Activated naive CD4-positive, alpha-beta T cell treated with anti-CD3 and anti-CD28 coated beads, Interleukin-2, amount 50 U/mL, for 16 hours (primary cell): ENCODE results near the gene SMG6.
A peak's percentile ranks its signal among the peaks of the same experiment; 100 is the strongest.
"Not testable (repeated sequence)": the region's sequence is repeated elsewhere in the genome, so short reads cannot be mapped to it uniquely, and the experiment has no call there.

ENCODE experiments used
- DNase-seq: peaks from one replicate; pipeline ENCODE4 v3.0.0-alpha.2; 2020

SMG6 gene

DNA sequence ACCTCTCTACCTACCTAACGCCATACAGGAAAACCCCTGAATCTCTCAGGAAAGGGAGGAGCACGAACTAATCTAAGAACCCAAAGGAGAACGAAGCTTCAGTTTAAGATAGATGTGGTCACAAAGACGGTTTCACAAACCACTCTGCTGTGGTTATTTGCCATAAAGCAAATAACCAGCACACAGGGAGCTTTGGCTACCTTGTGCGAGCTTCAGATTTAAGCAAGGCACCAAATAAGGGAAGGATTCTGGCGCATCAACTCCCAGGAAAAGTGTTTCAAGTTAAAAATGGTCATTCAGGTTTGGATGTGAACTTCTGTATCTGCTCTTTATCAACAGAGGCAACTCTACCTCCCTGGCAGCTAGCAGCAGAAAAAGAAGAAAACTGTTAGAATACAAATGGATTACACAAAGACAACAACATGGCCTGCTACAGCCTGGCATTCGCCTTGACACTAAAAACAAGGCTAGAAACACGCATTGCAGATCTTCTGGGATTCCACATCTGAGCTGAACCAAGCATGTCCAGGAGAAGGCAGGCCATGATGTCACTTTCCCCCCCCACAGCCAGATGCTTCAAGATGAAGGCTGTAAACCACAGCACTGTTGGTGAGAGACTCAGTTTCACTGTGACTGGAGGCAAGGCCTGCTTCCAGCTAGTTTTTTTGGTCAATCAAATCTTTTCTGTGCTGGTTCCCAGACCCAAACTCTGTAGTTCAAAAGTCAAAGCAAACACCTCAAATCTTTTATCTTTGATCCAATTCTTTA is 43.6 kb downstream of the SMG6 start:
- DNase-seq: peak; percentile 69

GRCh38 chr17:2258830-2259229 is 44.8 kb downstream of the SMG6 start:
- not testable (repeated sequence) for DNase-seq

DNA sequence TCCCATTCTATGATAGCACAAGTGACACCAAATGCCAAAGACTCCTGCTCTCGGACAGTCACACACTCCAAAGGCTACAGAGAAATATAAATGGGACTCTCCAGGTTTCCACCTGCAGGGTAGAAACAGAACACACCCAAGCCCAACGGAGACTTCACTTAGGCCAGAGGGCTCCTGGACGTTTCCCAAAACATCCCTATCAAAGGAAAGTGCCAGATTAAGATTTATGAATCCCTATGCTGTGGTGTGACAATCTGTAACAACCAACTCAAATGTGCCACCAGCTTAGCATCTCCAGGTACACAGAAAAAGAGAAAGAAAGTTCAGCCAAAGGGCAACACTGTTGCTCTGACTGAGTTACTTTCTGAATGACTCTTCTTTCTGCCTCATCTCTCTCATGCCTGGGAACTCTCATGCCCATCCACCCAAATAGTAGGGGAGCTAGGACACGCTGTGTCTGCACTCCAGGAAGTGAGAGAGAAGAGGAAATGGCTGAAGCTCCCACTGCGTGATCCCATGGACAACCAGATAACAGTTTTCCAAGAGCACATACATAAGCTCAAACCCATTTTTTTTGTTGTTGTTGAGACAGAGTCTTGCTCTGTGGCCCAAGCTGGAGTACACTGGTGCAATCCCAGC is 49.7 kb downstream of the SMG6 start:
- peak; percentile 35 for DNase-seq

GRCh38 chr17:2253362-2253761 is 50.2 kb downstream of the SMG6 start:
- DNase-seq: no peak

- no peak for DNase-seq
Observed at GRCh38 chr17:2251098-2251497, 52.5 kb downstream of the SMG6 start.

- peak; percentile 38 for DNase-seq
Observed at GRCh38 chr17:2250140-2251095, 53.2 kb downstream of the SMG6 start.

DNA sequence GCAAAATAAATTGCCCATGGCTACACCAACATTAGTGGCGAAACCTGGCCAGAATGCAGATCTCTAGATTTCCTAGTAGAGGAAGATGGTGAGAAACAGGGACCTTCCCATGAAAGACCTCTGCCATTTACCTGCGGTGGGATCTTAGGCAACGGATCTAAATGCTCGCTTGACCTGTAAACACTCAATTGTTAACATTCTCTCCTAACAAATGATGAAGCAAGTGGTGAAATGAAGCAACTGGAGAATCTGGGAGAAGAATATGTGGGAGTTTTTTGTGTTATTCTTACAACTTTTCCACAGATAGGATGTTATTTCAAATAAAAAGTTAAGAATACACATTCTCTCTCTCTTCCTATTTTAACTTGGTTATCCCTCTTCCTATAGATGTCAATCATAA is 56.6 kb downstream of the SMG6 start:
- DNase-seq: no peak

DNA sequence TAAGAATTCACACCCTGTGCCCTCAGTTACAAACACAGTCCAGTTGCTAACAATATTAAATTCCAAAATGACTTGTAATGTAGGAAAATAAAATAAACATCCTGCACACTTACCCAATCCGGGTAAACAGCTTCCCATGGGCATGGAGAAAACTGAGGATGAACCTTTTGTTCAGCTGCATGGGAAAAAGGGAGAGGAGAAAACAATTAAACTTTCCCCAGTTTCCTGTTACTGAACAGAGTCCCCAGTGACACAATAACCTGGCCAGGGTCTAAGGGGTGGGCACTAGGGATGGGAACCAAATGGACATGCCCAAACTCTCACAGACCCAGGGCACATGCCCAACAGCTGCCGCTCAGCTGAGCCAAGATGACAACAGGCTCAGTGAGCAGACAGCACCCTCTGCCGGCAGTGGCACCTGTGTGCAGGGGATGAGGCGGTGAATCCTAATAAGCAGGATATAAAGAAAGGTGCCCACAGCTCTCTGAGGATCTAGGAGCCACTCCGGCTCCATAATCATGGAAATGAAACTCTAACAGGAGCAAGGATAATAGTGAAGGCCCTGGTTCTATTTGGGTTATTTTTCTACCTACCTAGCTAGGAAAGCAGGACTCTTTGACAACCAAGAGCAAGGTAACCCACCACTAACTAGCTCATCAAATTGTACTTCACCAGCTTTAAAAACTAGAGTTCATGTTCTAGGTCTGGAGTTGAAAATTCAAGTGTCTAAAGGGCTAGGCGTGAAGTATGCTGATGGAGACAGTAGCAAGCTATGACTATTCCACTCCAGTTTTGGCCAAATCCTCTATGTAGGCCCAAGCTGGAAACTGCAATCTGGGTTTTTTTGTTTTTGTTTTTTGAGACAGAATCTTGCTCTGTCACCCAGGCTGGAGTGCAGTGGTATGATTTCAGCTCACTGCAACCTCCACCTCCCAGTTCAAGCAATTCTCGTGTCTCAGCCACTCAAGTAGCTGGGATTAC is 58.8 kb downstream of the SMG6 start:
- peak; percentile 84 for DNase-seq

DNA sequence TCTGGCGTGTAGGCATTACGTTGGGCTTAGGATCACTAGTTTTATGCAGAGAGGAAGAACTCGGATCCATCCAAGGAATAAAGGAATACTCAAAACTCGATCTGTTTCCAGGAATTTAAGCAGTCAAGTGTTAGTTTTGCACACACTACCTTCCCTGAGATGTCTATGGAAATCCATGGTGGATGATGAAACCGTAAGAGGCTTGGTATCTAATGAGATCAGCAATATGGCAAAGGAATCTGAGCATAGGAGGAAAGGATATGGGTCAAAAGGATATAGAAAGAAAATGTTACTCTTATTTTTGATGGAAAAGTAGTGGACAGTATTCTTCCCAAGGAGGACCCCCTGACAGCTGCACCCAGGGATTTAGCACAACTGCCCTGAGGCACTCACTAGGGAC is 59.6 kb downstream of the SMG6 start:
- DNase-seq: no peak

- no peak for DNase-seq
Observed at GRCh38 chr17:2241823-2242222, 61.8 kb downstream of the SMG6 start.

DNA sequence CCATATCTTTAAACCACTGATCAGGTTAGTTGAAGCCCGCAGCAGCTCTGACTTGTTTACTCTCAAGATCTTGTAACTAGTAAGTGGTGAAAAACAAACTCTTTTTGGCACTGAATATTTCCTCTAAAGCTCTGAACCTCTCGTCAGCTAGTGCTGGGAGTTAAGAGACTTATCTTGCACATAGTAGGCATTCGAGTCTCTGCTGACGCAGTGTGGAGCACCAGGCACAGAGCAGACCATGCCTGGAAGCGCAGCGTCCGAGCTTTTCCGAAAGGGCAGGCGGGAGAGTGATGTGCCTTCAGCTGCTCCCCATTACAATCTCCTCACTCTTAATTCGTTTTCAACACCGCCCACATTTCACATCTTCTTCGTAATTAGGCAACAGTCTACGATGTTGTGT is 63.0 kb downstream of the SMG6 start:
- no peak for DNase-seq

GRCh38 chr17:2239882-2240430 is 63.6 kb downstream of the SMG6 start:
- DNase-seq: peak; percentile 42

GRCh38 chr17:2239170-2239551 is 64.4 kb downstream of the SMG6 start:
- no peak for DNase-seq

DNA sequence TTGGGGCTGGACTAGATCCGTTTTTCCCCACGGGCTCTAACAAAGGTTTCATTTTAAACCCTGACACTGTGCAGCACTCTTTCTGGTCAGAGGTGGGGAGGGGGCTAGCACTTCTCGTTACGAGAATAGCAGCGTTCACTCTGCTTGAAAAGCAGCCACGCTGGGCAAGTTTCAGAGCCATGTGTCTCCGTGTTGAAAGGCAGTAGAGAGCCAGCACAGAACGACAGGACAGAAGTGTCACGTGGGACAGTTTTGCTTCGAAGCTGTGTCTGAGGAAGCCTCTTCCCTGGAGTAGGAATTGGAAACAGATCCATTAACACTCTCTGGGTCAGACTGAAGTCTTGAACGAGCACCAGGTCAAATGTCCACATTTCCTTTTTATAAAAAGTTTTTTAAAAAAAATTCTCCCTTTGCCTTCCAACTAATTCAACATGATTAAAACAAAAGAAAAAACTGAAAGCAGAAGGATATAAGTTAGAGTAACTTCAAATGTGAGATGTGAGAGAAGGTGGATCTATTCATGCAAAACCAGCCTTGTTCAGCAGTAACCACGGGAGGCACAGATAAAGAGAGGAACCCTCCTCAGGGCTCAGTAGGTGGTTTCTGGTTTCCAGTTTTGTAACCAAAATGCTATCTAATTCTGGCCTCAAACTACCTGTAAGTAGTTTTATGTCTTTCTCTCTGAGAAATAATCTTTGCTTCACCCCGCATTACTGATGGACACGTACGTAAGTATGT is 65.0 kb downstream of the SMG6 start:
- DNase-seq: no peak

GRCh38 chr17:2237950-2238349 is 65.6 kb downstream of the SMG6 start:
- no peak for DNase-seq

DNA sequence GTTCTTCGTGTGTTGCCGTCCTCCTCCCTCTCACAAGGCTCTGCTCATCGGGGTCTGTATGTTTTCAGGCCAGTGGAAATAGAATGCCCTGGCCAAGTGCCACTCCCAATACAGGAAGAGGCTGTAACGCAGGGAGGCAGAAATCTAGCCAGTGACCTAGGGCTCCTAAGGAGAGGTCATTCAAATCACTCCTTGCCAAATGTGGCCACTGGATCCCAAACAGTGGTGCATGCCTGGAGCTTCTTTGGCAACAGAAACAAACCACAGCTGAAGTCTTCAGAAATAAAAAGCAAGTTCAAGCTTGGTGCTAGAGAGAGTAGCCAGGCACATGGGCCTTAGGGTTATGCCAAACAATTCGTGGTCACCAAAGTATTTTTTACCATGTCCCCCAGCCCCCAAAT is 66.1 kb downstream of the SMG6 start:
- no peak for DNase-seq

DNA sequence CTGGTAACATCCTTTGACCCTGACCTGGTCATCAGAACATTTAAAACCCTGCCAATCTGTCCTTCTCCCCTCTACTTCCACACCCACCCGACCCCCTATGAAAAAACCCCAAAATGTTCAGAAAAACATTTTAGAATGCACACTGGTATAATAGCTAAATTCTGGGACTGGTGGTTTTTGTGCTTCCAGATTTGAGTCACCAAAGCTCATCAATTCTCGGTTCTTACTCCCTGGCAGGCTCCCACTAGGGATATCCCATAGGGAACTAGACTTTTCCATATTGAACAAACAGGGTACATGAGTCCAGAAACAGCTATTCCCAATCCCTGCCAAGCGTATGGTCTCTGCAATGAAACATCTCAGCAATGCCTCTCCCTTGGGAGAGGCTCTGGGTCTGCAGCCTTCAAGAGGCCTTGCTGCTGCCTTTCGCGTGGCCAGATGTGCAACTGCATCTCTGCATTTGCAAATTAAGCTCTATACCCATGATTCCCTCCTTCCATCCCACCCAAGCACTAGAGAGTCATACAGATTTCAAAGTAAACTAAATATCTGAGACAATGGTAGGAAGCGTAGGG is 67.7 kb downstream of the SMG6 start:
- no peak for DNase-seq

GRCh38 chr17:2235265-2235664 is 68.3 kb downstream of the SMG6 start:
- DNase-seq: no peak

- DNase-seq: no peak
Observed at GRCh38 chr17:2233441-2233947, 70.1 kb downstream of the SMG6 start.

DNA sequence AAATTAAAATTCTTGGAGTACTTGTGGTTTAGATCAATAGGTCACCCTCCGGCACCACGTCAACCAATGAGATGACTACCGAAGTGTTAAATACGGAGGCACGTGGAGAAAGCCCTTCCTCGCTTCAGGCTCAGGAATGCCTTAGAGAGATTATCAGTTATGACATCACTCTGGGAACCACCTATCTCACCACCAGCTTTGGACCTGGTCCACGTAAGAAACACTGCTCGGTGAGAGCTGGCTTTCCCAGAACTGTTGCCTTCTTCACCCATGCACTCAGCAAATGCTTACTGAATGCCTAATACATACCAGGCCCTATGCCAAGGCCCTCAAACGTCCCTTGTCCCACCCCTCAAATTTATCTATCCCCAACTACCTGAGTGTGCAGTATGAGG is 71.3 kb downstream of the SMG6 start:
- DNase-seq: no peak

GRCh38 chr17:2230877-2231276 is 72.7 kb downstream of the SMG6 start:
- DNase-seq: no peak
